ENCODE measurements around the gene MAP2K1.

GRCh38 chr15:66505818-66506217 is 119.1 kb downstream of the MAP2K1 start:
- TF ChIP-seq CTCF (IDR thresholded peaks at IDR 0.05 in 2 of 3, conservative IDR thresholded peaks at IDR 0.05 in 1 of 3; ENCODE audit: insufficient read depth in 2 of 3, low read depth in 1 of 3, low read length in 3 of 3) (no peak), EWSR1 (IDR thresholded peaks at IDR 0.05; ENCODE audit: borderline replicate concordance, low read depth, partially characterized antibody) (no peak), CXXC5 (CRISPR knock-in tag; IDR thresholded peaks at IDR 0.05) (no peak), HMGXB4 (CRISPR knock-in tag; IDR thresholded peaks at IDR 0.05) (no peak), POLR2AphosphoS5 (IDR thresholded peaks at IDR 0.05; ENCODE audit: control insufficient read depth, insufficient read depth, low read depth, low read length) (no peak), ARID4B (CRISPR knock-in tag; IDR thresholded peaks at IDR 0.05) (no peak), POLR2A (conservative IDR thresholded peaks at IDR 0.05) (no peak), MAFK (IDR thresholded peaks at IDR 0.05; ENCODE audit: low read length) (no peak), MXI1 (IDR thresholded peaks at IDR 0.05; ENCODE audit: low read depth, low read length) (no peak), BHLHE40 (IDR thresholded peaks at IDR 0.05; ENCODE audit: low read length) (no peak), ZNF407 (IDR thresholded peaks at IDR 0.05; ENCODE audit: low read depth) (no peak), ZNF217 (CRISPR knock-in tag; IDR thresholded peaks at IDR 0.05) (no peak), PATZ1 (CRISPR knock-in tag; IDR thresholded peaks at IDR 0.05; ENCODE audit: borderline replicate concordance) (no peak), MEF2A (IDR thresholded peaks at IDR 0.05; ENCODE audit: control insufficient read depth, low read depth, low read length) (no peak)
